Neural crest cell (in vitro differentiated cells): ENCODE results near the gene DDX54. TPM values are rescaled to one million over a fixed set of nuclear protein-coding genes. Genes with fewer than 3 reads are reported as not detected.

Experiments
- DNase-seq: peaks from one replicate; pipeline ENCODE4 v3.0.0; 2021; ENCODE audit warnings: low read depth, mixed read lengths, low spot score
- H3K27ac Mint-ChIP-seq: one replicate; pipeline ENCODE4 v1.8.0; 2021; ENCODE audit warnings: mild to moderate bottlenecking, mixed read lengths; ENCODE audit not compliant: unreplicated experiment
- H3K27me3 Mint-ChIP-seq: 2 replicates; pipeline ENCODE4 v1.8.0; 2021; ENCODE audit warnings: low read depth, mild to moderate bottlenecking, mixed read lengths
- H3K36me3 Mint-ChIP-seq: 2 replicates; pipeline ENCODE4 v1.8.0; 2021; ENCODE audit warnings: low read depth, mild to moderate bottlenecking, mixed read lengths
- H3K4me1 Mint-ChIP-seq: 2 replicates; pipeline ENCODE4 v1.8.0; 2021; ENCODE audit warnings: mixed read lengths
- H3K4me3 Mint-ChIP-seq: one replicate; pipeline ENCODE4 v1.8.0; 2021; ENCODE audit warnings: mild to moderate bottlenecking, mixed read lengths
- H3K9me3 Mint-ChIP-seq: 2 replicates; pipeline ENCODE4 v1.8.0; 2021; ENCODE audit warnings: mixed read lengths
- total RNA-seq: library from RNA; stranded (reverse); gene quantifications from 2 replicates; pipeline ENCODE4 v1.2.1, GENCODE V29; 2021
- TF ChIP-seq, protein P1 (sequence below): fragments of 200-600 bp; sonication (generic); conservative IDR thresholded peaks from 2 replicates; pipeline ENCODE4 v1.5.0; 2021; ENCODE audit warnings: antibody characterized with exemption, mild to moderate bottlenecking

The DDX54 gene
- total RNA-seq, 1 donor from 2014 or later = 69.7 TPM

- Mint-ChIP-seq H3K4me3 (no peak overlapping the region), H3K27ac (no peak overlapping the region), H3K9me3 (no peaks in the 10 kb centered on the region), H3K4me1 (peaks cover 13% of the 10 kb centered on the region), H3K27me3 (peaks cover 37% of the 10 kb centered on the region), H3K36me3 (peaks cover 6% of the 10 kb centered on the region)
- no peak for DNase-seq
- TF ChIP-seq, protein P1, sequence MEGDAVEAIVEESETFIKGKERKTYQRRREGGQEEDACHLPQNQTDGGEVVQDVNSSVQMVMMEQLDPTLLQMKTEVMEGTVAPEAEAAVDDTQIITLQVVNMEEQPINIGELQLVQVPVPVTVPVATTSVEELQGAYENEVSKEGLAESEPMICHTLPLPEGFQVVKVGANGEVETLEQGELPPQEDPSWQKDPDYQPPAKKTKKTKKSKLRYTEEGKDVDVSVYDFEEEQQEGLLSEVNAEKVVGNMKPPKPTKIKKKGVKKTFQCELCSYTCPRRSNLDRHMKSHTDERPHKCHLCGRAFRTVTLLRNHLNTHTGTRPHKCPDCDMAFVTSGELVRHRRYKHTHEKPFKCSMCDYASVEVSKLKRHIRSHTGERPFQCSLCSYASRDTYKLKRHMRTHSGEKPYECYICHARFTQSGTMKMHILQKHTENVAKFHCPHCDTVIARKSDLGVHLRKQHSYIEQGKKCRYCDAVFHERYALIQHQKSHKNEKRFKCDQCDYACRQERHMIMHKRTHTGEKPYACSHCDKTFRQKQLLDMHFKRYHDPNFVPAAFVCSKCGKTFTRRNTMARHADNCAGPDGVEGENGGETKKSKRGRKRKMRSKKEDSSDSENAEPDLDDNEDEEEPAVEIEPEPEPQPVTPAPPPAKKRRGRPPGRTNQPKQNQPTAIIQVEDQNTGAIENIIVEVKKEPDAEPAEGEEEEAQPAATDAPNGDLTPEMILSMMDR = no peak
Observed at GRCh38 chr12:113158439-113159203, 26.7 kb downstream of the DDX54 start.

GRCh38 chr12:113157218-113157859 is 27.9 kb downstream of the DDX54 start:
- H3K36me3 Mint-ChIP-seq = peaks cover 6% of the 10 kb centered on the region
- no peaks in the 10 kb centered on the region for H3K9me3 Mint-ChIP-seq
- H3K4me3 Mint-ChIP-seq = no peak overlapping the region
- no peak for DNase-seq
- H3K27ac Mint-ChIP-seq = no peak overlapping the region
- peaks cover 49% of the 10 kb centered on the region for H3K27me3 Mint-ChIP-seq
- H3K4me1 Mint-ChIP-seq = peaks cover 13% of the 10 kb centered on the region
- TF ChIP-seq, protein P1 = no peak

DNA sequence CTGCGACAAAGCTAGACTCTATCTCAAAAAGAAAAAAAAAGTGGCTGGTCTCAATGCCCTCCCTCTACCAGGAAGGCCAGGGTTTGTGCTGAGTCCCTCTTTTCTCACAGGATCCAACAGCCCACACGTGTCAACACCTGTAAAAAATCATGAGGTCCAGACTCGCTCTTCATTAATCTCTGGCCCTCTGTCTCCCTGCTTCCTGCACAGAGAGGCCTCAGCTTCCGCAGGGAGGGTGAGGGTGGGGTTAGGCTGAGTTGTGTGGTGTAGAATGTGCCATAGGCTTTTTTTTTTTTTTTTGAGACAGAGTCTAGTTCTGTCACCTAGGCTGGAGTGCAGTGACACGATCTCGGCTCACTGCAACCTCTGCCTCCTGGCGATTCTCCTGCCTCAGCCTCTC is 29.6 kb downstream of the DDX54 start:
- TF ChIP-seq, protein P1 = no peak
- no peak overlapping the region for H3K4me3 Mint-ChIP-seq
- DNase-seq = no peak
- peaks cover 3% of the 10 kb centered on the region for H3K36me3 Mint-ChIP-seq
- H3K9me3 Mint-ChIP-seq = no peaks in the 10 kb centered on the region
- H3K27me3 Mint-ChIP-seq = peaks cover 58% of the 10 kb centered on the region
- H3K27ac Mint-ChIP-seq = no peak overlapping the region
- peaks cover 8% of the 10 kb centered on the region for H3K4me1 Mint-ChIP-seq

DNA sequence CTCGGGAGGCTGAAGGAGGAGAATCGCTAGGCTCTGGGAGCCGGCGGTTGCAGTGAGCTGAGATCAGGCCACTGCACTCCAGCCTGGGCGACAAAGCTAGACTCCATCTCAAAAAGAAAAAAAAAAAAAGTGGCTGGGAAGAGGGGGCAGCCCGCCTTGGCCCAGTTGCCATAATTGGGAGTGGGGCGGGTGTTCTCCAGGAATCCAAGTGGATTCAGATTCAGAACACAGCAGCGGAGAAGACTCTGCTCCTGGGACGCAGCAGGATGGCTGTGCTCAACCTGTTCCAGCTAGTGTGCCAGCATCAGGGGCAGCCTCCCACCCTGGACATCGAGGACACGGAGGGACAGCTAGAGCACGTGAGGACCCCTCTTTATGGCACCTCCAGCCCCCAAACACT is 30.2 kb downstream of the DDX54 start:
- Mint-ChIP-seq H3K4me3 (no peak overlapping the region), H3K27ac (no peak overlapping the region), H3K4me1 (peaks cover 11% of the 10 kb centered on the region), H3K27me3 (peaks cover 63% of the 10 kb centered on the region), H3K36me3 (peaks cover 3% of the 10 kb centered on the region), H3K9me3 (no peaks in the 10 kb centered on the region)
- no peak for DNase-seq
- TF ChIP-seq, protein P1 = no peak

- no peak for DNase-seq
- Mint-ChIP-seq H3K27ac (no peak overlapping the region), H3K9me3 (no peaks in the 10 kb centered on the region), H3K4me1 (peaks cover 17% of the 10 kb centered on the region), H3K36me3 (peaks cover 3% of the 10 kb centered on the region), H3K27me3 (peaks cover 69% of the 10 kb centered on the region), H3K4me3 (no peak overlapping the region)
- TF ChIP-seq, protein P1 = no peak
Observed at GRCh38 chr12:113154351-113154973, 30.8 kb downstream of the DDX54 start.
